ENCODE results near the gene TRAF1. TPM values are rescaled to one million over a fixed set of nuclear protein-coding genes. Genes with fewer than 3 reads are reported as not detected.

The TRAF1 gene
- total RNA-seq, 1 experiment from 2014 or later: 1.4 TPM

- Histone ChIP-seq H4K8ac (replicated peaks; ENCODE audit: insufficient read length, low read depth, low read length) (no peak overlapping the region), H3K14ac (ENCODE audit: insufficient read depth, low read length) (no peak overlapping the region), H3K4me1 (ENCODE audit: insufficient read depth, low read length) (no peaks in the 10 kb centered on the region; the same call in 1 of the 2 replicates), H2BK12ac (ENCODE audit: insufficient read length, low read depth, low read length) (no peak overlapping the region), H2BK15ac (ENCODE audit: low read depth, low read length) (no peak overlapping the region), H3K9me3 (ENCODE audit: control insufficient read depth, low read depth, low read length) (no peaks in the 10 kb centered on the region), H3K9ac (ENCODE audit: extremely low read depth, insufficient read length, low read length) (no peak overlapping the region), H3K4me2 (ENCODE audit: insufficient read depth, insufficient read length, low read length) (no peak overlapping the region), H3T11ph (ENCODE audit: low read length) (no peak overlapping the region), H3K56ac (ENCODE audit: insufficient read length, low read depth, low read length) (no peak overlapping the region), H3K79me1 (ENCODE audit: insufficient read depth, low read depth, low read length, poor library complexity, severe bottlenecking) (no peaks in the 10 kb centered on the region), H3K27me3 (ENCODE audit: insufficient read depth, low read length) (no peaks in the 10 kb centered on the region), H3K27ac (ENCODE audit: insufficient read length, low read depth, low read length) (no peak overlapping the region), H2AFZ (ENCODE audit: low read length) (no peak overlapping the region), H2BK20ac (ENCODE audit: low read depth, low read length, poor library complexity, severe bottlenecking) (no peak overlapping the region), H2BK5ac (ENCODE audit: insufficient read length, low read length) (no peak overlapping the region), H3K23me2 (ENCODE audit: insufficient read length, low read depth, low read length, poor library complexity, severe bottlenecking) (no peaks in the 10 kb centered on the region), H3K4ac (ENCODE audit: low read depth, low read length) (no peak overlapping the region), H3K79me2 (ENCODE audit: insufficient read depth, low read length) (no peaks in the 10 kb centered on the region), H4K5ac (ENCODE audit: insufficient read length, low read depth, low read length) (no peak overlapping the region), H3K18ac (ENCODE audit: insufficient read length, low read depth, low read length) (no peak overlapping the region), H2BK120ac (ENCODE audit: low read depth, low read length, poor library complexity, severe bottlenecking) (no peak overlapping the region), H3K23ac (ENCODE audit: insufficient read length, low read depth, low read length) (no peak overlapping the region), H2AK5ac (ENCODE audit: insufficient read length, low read length) (no peak overlapping the region), H4K91ac (ENCODE audit: insufficient read length, low read depth, low read length) (no peak overlapping the region), H4K20me1 (ENCODE audit: control insufficient read depth, insufficient read depth, insufficient read length) (no peaks in the 10 kb centered on the region)
- H3K4me3 Mint-ChIP-seq: no peak overlapping the region
- peaks cover 18 to 25% of the 10 kb centered on the region in 2 experiments for H3K4me1 Mint-ChIP-seq
- H3K27me3 Mint-ChIP-seq (ENCODE audit: low read depth): peaks cover 13% of the 10 kb centered on the region
- WGBS (ENCODE audit: extremely low coverage, insufficient read length, low lambda C conversion rate): no CpG with 5 or more reads among the region's 14 CpGs
- H3K27ac Mint-ChIP-seq: peak overlapping the region in 2 of 3 experiments; percentile 5 to 28; a peak in 3 of 7 replicates
- no peak for DNase-seq
- no peaks in the 10 kb centered on the region for H3K36me3 Mint-ChIP-seq (ENCODE audit: insufficient read depth in 1 of 3, low read depth in 3 of 3)
- TF ChIP-seq CTCF (conservative IDR thresholded peaks at IDR 0.05): no peak
- no peaks in the 10 kb centered on the region for H3K9me3 Mint-ChIP-seq
These were observed 36.0 kb downstream of the TRAF1 start for GRCh38 chr9:120890320-120891244.
